ENCODE measurements around the gene CDC42BPG. TPM values are rescaled to one million over a fixed set of nuclear protein-coding genes. Genes with fewer than 3 reads are reported as not detected.

The CDC42BPG gene
- total and polyA plus RNA-seq, 9 of the 15 experiments (the other 6 are each of a cell fraction or from before 2014, with no cell fraction given), result 0.04 to 8.8 (median 2.1) TPM

DNA sequence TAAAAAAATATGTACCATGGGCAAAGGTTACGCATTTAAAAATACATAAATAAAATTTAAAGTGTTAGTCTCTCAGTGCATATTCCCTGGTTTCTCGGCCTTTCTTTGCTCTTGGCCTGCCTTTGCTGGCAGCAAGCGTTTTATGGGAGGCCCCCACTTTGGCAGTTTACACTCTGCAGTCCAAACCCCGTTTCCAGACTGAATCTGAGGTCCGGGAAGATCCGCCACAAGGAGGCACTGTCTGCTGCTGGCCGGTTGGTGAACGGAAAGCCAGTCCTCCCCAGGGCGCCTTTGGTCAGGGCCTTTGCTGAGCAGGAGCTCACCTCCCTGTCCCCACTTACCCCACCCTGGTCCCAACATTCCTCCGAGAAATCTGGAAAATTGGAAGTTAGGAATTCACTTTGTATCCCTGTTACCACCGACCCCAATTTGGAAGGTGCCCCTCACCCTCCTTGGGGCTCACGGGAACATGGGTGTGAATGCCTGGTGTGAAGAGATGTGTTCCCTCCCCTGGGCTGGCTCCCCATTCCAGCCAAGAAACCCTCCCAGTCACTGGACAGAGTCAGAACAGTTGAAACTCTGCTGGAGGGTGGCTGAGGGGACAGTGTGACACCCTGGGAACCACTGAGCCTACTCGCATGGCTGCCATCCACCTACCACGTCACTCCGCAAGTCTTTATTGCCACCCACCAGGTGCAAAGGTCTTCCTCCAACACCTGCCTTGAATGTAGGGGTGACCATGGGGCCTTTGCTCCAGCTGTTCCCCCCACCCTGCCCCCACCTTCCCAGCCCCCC lies 56.7 kb downstream of the CDC42BPG start (continued):
- TF ChIP-seq, protein P1, sequence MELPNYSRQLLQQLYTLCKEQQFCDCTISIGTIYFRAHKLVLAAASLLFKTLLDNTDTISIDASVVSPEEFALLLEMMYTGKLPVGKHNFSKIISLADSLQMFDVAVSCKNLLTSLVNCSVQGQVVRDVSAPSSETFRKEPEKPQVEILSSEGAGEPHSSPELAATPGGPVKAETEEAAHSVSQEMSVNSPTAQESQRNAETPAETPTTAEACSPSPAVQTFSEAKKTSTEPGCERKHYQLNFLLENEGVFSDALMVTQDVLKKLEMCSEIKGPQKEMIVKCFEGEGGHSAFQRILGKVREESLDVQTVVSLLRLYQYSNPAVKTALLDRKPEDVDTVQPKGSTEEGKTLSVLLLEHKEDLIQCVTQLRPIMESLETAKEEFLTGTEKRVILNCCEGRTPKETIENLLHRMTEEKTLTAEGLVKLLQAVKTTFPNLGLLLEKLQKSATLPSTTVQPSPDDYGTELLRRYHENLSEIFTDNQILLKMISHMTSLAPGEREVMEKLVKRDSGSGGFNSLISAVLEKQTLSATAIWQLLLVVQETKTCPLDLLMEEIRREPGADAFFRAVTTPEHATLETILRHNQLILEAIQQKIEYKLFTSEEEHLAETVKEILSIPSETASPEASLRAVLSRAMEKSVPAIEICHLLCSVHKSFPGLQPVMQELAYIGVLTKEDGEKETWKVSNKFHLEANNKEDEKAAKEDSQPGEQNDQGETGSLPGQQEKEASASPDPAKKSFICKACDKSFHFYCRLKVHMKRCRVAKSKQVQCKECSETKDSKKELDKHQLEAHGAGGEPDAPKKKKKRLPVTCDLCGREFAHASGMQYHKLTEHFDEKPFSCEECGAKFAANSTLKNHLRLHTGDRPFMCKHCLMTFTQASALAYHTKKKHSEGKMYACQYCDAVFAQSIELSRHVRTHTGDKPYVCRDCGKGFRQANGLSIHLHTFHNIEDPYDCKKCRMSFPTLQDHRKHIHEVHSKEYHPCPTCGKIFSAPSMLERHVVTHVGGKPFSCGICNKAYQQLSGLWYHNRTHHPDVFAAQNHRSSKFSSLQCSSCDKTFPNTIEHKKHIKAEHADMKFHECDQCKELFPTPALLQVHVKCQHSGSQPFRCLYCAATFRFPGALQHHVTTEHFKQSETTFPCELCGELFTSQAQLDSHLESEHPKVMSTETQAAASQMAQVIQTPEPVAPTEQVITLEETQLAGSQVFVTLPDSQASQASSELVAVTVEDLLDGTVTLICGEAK (IDR thresholded peaks at IDR 0.05), result no peak
- TF ChIP-seq, protein P1 (CRISPR knock-in tag; IDR thresholded peaks at IDR 0.05), result no peak
- TF ChIP-seq, protein P2, sequence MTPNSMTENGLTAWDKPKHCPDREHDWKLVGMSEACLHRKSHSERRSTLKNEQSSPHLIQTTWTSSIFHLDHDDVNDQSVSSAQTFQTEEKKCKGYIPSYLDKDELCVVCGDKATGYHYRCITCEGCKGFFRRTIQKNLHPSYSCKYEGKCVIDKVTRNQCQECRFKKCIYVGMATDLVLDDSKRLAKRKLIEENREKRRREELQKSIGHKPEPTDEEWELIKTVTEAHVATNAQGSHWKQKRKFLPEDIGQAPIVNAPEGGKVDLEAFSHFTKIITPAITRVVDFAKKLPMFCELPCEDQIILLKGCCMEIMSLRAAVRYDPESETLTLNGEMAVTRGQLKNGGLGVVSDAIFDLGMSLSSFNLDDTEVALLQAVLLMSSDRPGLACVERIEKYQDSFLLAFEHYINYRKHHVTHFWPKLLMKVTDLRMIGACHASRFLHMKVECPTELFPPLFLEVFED (CRISPR knock-in tag; conservative IDR thresholded peaks at IDR 0.05), result no peak
- TF ChIP-seq L3MBTL2 (IDR thresholded peaks at IDR 0.05), result no peak
- peak; percentile 86 for TF ChIP-seq ZNF263 (CRISPR knock-in tag; IDR thresholded peaks at IDR 0.05; ENCODE audit: borderline replicate concordance)
- TF ChIP-seq ZBTB17 (CRISPR knock-in tag; IDR thresholded peaks at IDR 0.05), result no peak
- TF ChIP-seq, protein P3, sequence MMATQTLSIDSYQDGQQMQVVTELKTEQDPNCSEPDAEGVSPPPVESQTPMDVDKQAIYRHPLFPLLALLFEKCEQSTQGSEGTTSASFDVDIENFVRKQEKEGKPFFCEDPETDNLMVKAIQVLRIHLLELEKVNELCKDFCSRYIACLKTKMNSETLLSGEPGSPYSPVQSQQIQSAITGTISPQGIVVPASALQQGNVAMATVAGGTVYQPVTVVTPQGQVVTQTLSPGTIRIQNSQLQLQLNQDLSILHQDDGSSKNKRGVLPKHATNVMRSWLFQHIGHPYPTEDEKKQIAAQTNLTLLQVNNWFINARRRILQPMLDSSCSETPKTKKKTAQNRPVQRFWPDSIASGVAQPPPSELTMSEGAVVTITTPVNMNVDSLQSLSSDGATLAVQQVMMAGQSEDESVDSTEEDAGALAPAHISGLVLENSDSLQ (IDR thresholded peaks at IDR 0.05), result no peak
- 0 out of 4 replicates have a peak, but pooled peaks of 1 of the 2 experiments have one; percentile 45 for TF ChIP-seq RCOR1 (IDR thresholded peaks at IDR 0.05; ENCODE audit: borderline replicate concordance in 1 of 2, low read depth in 2 of 2, low read length in 2 of 2)
- TF ChIP-seq RAD21 (CRISPR knock-in tag; conservative IDR thresholded peaks at IDR 0.05 in 1 of 2, IDR thresholded peaks at IDR 0.05 in 1 of 2), result peak; percentile 60 to 80
- TF ChIP-seq, protein P4, sequence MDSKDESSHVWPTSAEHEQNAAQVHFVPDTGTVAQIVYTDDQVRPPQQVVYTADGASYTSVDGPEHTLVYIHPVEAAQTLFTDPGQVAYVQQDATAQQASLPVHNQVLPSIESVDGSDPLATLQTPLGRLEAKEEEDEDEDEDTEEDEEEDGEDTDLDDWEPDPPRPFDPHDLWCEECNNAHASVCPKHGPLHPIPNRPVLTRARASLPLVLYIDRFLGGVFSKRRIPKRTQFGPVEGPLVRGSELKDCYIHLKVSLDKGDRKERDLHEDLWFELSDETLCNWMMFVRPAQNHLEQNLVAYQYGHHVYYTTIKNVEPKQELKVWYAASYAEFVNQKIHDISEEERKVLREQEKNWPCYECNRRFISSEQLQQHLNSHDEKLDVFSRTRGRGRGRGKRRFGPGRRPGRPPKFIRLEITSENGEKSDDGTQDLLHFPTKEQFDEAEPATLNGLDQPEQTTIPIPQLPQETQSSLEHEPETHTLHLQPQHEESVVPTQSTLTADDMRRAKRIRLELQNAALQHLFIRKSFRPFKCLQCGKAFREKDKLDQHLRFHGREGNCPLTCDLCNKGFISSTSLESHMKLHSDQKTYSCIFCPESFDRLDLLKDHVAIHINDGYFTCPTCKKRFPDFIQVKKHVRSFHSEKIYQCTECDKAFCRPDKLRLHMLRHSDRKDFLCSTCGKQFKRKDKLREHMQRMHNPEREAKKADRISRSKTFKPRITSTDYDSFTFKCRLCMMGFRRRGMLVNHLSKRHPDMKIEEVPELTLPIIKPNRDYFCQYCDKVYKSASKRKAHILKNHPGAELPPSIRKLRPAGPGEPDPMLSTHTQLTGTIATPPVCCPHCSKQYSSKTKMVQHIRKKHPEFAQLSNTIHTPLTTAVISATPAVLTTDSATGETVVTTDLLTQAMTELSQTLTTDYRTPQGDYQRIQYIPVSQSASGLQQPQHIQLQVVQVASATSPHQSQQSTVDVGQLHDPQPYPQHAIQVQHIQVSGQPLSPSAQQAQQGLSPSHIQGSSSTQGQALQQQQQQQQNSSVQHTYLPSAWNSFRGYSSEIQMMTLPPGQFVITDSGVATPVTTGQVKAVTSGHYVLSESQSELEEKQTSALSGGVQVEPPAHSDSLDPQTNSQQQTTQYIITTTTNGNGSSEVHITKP (IDR thresholded peaks at IDR 0.05; ENCODE audit: partially characterized antibody), result peak; percentile 30
- no peak for TF ChIP-seq RAD51 (IDR thresholded peaks at IDR 0.05; ENCODE audit: borderline replicate concordance, low read depth)

All from K562 (cell line).